Stimulated activated CD4-positive, alpha-beta T cell treated with anti-CD3 and anti-CD28 coated beads, Interleukin-1b, Interleukin-23, amount 100 ng/mL, for 4 hours (primary cell): Measurements from ENCODE around the gene MYEF2.

Source experiments
- DNase-seq, 2 donors: peaks; one replicate each; pipeline ENCODE4 v3.0.0-alpha.2; 2020; ENCODE audit warnings: low read depth in 2 of 2

MYEF2 gene, protein sequence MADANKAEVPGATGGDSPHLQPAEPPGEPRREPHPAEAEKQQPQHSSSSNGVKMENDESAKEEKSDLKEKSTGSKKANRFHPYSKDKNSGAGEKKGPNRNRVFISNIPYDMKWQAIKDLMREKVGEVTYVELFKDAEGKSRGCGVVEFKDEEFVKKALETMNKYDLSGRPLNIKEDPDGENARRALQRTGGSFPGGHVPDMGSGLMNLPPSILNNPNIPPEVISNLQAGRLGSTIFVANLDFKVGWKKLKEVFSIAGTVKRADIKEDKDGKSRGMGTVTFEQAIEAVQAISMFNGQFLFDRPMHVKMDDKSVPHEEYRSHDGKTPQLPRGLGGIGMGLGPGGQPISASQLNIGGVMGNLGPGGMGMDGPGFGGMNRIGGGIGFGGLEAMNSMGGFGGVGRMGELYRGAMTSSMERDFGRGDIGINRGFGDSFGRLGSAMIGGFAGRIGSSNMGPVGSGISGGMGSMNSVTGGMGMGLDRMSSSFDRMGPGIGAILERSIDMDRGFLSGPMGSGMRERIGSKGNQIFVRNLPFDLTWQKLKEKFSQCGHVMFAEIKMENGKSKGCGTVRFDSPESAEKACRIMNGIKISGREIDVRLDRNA

DNA sequence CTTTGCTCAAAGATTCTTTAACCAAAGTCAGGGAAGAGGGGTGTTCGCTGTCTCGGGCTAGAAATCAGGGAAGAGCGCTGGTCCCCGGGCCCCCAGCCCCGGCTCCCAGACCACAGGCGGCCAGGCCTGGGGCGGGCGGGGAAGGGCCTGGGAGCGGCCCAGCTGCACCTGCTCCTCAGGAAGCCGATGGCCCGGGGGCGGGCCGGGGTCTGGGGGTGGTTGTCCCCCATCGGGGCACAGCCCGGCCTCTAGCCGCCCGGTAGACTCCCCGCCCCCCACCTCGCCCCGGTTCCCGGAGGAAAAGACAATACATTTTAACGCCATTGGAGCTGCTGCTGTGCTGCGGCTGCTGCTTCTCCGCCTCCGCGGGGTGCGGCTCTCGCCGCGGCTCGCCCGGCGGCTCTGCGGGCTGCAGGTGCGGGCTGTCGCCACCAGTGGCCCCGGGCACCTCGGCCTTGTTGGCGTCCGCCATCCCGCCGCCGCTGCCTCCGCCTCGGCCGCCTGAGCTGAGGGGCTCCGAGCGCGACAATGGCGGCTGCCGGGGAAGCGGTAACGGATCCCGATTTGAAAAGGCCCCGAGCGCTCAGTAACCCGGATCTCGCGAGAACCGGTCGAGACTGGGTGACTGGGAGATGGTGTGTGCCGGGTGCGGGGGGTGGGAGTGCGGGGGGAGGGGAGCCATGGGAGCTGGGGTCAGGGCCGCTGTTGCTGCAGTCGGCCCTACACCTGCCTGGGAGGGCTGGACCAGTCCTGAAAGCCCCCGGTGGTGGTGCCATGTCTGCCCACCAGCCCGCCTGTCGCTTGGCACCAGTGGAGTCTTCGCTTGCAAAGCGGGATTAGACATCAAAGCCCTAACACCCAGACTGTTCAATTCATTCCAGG lies at the start of gene MYEF2:
MYEF2 (minus strand) TSS at position 530 of the 882 bp plus-strand sequence; CDS start at position 472, 58 bp downstream.
- DNase-seq: peak; percentile 37 to 62

DNA sequence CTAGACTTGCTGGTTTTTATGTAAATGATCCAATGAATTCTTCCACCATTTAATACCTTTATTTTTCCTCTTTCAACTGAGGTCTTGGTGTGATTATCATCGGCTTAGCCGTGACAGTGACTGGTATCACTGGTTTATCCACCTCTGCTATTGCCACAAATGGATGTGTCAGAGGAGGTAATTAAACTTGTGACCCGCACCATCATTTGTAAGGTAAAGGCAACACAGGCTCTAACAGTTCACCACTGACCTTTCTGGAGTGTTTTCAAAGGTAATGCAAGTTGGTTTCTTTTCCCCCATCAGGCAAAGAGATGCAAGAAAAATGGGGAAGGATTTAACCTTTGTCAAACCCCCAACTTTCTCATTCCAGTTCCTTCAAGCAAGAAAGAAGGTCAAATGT lies 47.7 kb upstream of the MYEF2 start:
- no peak for DNase-seq

DNA sequence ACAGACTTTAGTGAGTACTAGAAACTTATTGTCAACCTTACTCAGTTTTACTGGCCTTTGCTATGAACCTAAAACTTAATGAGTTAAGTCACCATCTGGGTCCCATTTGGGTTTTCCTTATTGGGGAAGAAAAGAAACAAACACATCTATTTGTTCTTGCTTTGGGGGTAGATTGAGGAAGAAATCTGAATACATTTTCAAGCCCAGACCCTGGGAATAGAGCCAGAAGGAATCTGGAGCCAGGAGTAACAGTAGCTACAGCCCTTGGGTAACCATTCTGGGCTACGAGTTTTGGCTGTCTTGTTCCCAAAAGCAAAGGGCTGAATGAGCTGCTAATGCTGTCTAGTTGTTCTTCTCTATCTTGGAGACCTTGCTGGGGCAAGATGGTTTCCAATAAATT lies 44.5 kb upstream of the MYEF2 start:
- DNase-seq: no peak

DNA sequence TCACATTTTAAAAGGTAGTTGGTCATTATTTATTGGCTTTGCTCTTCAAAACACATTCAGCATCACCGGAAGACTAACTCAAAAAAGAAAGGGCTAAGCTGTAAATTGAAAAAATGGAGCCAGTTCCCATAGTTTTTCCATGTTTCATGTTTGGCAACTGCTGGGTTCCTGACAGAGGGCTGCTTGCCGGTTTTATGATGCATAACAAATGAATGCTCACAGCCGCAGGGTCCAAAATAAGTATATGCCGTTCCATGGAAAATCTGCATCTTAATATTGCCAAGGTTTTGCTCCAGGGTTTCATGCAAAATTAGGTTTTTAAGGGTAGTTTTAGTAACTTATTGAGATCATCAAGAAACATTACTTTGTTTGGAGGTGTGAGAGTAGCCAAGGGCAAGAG lies 43.8 kb upstream of the MYEF2 start:
- DNase-seq: no peak

DNA sequence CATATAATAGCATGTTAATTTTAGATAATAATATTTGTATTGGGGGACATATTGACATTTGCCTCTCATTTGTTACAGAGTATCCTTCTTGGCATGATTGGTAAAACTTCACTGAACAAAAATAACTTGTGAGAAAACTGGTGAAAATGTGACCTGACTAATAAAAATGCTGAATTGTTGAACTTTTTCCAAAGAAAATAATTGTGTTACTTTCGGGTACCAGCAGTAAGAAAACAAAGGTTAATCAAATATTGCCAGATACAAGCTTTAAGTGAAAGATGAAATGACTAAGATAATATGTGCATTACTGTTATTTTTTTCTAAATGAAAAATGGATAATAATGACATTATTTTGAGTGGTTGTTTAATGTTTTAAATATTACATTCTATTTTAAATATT lies 43.2 kb upstream of the MYEF2 start:
- DNase-seq: no peak

DNA sequence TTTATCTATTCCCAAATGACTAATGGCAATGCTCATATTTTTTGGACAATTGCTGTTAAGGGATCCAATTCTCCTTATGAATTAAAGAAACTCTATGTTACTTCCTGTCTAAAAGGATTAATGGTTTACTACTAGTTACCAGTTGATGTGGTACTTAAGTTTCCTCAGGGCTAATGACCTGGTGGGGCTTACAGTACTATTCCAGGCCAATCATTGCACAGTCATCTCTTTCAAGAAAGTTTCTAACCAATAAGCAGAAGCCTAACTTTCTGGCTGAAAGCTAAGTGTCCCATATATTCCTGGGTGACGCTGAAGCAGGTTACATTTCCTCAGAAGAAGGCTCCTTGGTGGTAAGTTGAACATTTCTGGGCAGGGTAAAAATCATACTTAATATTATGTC lies 27.9 kb upstream of the MYEF2 start, which contains the start of gene SLC12A1:
SLC12A1 (plus strand) TSS at position 322 of the 400 bp plus-strand sequence. CDS start 1,418 bp downstream, outside the sequence.
- DNase-seq: no peak

DNA sequence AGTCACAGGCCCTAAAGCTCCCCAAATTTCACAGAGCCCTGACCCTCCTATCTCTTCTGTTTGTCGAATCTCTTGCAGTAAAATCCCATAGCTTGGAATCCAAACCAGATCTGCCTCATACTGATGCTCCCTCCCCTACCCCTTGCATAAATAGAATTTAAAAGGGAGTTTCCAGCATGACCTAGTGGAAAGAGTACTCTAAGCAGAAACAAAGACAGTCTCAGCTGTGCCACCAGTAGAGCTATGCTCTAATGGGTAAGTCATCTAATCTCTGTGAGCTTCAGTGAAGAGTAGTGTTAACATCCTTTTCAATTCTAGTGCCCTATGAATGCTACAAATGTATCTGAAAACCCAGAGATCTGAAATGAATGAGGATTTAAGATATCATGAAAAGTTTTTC lies 24.0 kb upstream of the MYEF2 start:
- DNase-seq: no peak

DNA sequence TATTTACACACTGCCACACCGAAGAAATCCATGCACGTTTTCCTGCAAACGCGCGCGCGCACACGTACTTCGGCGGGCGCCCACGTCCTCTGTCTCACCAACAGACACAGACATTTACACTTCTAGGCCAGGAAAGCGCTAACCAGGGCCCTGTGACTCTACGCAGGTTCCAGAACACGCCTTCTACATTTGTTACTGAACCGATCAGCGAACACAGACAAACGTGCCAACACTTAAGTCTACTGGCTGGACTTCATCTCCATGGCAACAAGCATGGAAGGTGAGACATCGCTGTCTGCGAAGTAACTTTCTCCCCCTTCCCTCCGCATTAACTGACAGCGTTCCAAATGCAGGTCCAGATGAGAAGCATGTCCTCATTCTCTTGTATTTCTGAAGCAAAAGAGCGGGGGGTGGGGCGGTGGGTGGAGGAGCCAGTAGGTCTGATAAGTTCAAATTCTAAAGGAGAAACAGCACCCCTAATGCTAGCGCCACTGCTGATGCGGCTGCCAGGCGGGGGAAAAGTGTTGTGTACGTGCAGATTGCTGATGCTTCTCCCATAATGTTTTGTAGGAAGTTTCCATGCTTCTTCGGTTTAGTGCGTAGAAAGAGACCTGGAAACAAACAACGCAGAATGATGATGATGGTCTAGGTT lies 13.6 kb upstream of the MYEF2 start, which contains the start of gene CTXN2:
CTXN2 (plus strand) TSS at position 92 of the 652 bp plus-strand sequence. CDS start 9,636 bp downstream, outside the sequence.
- DNase-seq: no peak

DNA sequence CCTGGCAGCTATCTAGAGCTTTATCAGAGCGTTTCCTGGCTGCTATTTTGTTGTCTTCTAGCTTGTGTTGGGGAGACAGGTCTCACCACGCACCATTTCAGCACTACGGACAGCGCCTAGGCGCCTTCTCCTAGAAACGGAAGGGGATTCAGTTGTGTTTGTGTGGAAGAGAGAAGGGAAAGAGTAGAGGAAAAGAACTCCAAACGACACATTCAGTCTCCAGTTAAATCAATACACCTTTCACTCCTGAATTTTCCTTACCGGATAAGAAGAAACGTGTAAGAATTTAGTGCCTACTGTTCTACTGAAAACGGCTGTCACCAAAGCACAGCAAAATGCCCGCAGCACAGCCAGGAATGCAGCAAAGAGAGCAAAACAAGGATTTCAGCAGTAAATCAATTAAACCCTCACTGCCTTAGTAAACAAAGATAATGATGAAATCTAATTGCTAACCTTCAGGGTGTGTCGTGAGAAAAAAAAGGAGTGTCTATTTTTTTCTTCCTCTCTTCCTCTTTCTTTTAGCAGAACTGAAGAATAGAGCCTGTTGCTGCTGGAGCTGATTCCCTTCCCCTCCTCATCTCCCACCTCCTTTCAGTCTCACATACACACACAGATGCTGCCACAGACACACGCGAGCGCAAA lies 13.0 kb upstream of the MYEF2 start:
- DNase-seq: peak in 1 of 2 donors; percentile 10

DNA sequence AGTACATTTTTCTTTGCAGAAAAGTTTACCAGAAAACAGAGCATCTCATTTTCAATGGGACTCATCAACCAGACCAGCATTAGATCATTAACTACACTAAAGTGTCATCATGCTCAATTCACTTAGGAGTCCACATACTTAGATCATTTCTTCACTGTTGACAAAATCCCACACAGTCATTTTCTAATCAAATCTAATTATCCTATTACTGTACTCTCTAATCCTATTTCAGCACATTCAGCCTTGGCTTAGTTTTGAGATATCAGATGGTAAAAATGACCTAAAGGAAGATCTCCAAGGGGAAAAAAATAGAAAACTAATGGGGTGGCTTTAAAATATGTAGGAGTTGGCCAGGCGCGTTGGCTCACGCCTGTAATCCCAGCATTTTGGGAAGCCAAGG lies 8.2 kb upstream of the MYEF2 start:
- DNase-seq: no peak

DNA sequence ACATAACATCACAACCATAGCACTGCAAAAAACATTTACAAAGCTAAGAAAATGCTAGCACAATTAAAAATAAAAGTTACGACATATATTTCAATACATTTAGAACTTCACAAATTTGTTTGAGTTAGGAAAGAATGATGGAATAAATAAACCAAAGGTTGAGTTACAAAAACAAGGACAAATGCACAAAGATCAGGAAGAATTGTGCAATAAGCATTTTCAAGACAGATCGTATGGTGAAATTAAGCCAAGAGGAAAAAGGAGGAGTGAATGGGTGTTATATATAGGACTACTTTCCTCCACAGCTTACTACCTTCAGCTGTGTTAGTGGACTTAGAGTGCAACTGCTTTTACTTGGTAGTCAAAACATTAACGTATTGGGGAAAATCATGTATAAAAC lies 7.4 kb upstream of the MYEF2 start:
- no peak for DNase-seq

DNA sequence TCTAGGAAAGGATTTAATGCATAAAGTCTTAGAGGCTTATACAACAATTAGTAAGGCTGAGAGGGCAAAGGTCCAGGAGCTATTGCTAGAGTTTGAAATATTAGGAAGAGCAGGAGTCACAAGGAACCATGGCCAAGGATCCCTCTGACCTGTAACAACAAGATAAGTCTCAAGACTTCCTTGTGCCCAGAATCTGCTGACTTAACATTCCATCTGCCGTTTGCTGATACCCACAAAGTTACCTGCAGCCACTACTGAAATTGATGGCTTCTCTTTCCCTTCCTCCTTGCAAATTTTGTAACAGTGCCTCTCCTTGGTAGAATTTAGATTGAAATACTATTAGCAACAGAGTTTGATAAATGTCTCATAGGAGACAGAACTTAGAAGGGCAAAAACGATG lies 4.7 kb upstream of the MYEF2 start:
- no peak for DNase-seq

DNA sequence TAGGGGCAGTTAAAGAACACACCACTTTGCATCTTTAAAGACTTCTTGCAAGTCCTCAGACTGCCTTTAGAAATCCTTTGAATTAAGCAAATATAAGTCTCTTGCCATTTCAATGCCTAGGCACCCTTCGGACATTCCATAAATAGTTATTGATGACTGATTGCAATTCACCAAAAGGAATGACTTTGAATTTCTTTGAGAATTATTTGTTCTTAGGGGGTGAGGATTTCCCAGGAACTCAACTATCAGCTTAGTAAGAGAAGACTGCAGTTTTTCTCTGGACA lies 495 bp upstream of the MYEF2 start:
- DNase-seq: no peak

DNA sequence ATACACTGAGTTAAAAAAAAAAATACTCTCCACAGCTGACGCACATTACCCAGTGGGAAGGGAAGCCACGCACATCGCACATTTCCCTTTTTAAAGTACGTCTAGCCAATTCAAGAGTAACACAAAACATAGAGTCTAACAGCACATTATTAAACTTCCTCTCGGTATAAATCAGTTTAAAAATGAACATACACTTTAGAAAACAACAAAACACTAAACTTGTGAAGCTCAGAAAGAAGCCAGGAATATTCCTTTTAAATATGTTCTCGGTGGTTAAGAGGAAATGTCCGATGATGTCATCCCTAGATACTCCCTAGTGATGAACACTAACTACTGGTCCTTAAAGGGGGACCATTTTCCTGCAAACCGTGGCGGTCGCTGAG lies 721 bp downstream of the MYEF2 start:
- DNase-seq: no peak

DNA sequence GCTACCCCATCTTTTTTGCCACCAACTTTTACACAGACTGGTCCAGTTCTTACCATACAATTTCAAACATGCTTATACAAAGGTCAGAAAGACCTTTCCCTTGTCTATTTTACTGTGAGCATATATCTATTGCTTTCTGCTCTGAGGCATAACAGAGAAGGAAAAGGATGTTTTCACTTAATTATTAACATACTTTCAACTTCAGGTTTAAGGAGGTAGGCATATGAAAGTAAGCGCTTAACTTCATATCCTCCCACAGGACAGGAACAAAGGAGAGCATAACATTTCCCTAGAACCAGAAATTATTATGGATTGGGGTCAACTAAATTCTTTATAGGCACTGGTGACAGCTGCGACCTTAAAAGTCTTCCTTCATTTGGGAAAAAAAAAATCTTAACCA lies 1.1 kb downstream of the MYEF2 start:
- DNase-seq: no peak

DNA sequence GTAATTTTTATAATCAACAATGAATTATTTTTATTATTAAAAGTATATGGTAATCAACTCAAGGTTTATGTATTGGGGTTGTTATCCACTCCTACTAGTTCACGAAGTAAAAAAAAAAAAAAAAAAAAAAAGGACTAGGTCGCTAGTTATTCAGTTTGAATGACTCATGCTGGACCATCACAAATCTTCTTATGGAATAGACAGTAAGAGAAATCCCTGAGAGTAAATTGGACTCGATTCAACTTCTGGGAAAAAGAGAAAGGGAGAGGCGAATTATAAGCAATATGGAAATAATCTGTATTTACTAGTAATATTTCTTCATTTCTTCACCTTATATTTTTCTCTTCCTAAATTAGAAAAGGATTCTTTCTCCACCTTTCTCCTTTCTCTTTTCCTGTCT lies 2.0 kb downstream of the MYEF2 start:
- no peak for DNase-seq

DNA sequence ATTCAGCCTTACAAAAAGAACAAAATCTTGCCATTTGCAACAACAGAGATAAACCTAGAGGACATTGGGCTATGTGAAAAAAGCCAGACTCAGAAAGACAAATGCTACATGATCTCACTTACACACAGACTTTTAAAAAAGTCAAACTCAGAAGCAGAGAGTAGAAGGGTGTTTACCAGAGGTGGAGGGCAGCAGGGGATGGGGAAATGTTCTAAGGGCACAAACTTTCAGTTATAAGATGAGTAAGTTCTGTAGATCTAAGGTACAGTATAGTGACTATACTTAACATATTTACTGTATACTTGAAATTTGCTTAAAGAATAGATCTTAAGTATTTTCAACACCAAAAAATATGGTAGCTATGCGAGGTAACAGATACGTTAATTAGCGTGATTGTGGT lies 3.0 kb downstream of the MYEF2 start:
- DNase-seq: no peak

DNA sequence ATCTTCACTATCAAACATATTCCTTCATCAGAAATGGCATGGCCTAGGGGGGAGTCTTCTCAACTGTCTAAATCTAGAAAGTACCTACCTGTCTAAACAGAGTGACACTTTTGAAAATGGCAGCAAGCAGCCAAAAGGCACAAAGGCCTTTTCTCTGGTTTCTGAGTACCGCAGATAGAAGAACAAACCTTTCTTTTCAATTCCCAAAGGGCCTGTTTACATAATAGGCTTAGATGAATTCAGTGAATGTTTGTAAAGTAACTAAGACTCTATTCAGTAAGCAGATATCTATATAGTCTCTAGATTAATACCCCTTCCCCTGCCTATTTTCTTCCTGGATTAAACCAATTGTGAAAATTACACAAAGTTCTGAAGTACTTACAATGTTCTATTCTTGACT lies 7.1 kb downstream of the MYEF2 start:
- no peak for DNase-seq

DNA sequence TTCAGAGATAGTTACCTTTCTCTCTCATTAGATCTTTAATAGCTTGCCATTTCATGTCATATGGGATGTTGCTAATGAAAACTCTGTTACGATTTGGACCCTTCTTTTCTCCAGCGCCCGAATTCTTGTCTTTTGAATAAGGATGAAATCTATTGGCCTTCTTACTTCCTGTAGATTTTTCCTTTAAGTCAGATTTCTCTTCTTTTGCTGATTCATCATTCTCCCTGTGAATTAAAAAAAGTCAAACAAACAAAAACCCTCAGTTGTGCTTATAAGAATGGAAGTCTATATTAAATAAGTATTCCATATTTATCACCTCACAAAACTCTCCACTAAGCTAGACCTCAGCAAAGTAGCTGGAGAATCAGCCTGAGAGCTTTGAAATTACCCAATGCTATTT lies 9.5 kb downstream of the MYEF2 start:
- no peak for DNase-seq

DNA sequence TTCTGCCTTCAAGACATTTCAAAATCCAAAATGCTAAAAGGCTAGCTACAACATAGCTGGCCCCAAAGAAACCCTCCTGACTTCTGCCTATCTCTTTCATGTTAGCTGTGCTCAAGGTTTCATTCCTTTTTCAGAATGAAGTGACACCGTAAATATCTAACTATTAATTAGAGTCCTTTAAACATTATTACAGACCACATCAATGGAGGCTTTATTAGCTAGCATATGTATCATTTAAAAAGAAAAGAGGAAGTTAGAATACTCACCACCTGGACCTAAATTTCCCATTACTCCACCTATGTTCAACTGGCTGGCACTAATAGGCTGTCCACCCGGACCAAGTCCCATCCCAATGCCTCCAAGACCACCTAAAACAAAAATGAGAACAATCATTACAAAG lies 24.6 kb downstream of the MYEF2 start:
- no peak for DNase-seq

DNA sequence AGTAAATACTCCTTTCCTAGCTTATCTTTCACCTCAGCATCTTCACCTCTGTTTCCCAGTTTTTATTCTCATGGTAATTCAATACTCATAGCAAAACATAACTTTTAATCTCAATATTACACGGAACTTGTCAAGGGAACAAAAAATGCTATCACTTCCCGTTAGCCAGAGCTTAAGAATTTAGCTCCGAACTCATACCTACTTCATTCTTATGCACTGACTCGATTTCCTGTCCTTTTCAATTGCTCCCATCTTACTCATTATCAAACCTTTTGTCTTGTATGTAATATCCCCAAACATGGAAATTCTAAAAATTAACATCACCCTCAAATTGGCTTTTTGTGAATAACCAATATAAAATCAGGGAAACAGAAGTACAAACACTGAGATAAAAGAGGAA lies 28.2 kb downstream of the MYEF2 start:
- DNase-seq: no peak

DNA sequence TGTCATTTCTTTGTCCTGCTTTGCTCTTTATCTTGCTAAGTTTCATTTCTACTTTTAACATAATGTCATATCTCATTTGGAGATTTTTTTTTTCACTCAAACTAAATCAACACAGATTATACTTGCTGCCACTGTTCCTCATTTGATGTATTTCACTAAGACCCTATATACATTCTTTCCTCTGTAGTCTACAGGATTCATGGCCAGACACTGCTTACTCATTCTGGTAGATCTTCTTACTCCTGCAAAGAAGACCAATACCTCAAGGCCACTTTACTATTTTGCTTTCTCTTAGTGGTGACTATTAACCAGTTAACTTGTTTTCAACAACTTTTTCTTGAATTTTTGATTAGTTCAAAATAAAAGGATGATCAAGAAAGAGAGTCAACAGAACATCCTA lies 30.7 kb downstream of the MYEF2 start:
- DNase-seq: no peak
